Activated T-cell treated with anti-CD3 and anti-CD28 coated beads, Interleukin-2, amount 50 U/mL, for 24 hours (primary cell): ENCODE data around the gene RAB27B.

Experiments used
- DNase-seq: peaks from one replicate; pipeline ENCODE4 v3.0.0-alpha.2; 2020
- H3K27ac Mint-ChIP-seq: 2 replicates; pipeline ENCODE4 v1.8.0; 2020; ENCODE audit warnings: mild to moderate bottlenecking, mixed read lengths
- H3K27me3 Mint-ChIP-seq: 2 replicates; pipeline ENCODE4 v1.8.0; 2020; ENCODE audit warnings: mixed read lengths
- H3K36me3 Mint-ChIP-seq: 2 replicates; pipeline ENCODE4 v1.8.0; 2020; ENCODE audit warnings: low read depth, mixed read lengths
- H3K4me1 Mint-ChIP-seq: 2 replicates; pipeline ENCODE4 v1.8.0; 2020; ENCODE audit warnings: low read depth, mixed read lengths
- H3K4me3 Mint-ChIP-seq: 2 replicates; pipeline ENCODE4 v1.8.0; 2020; ENCODE audit warnings: mild to moderate bottlenecking, moderate library complexity, mixed read lengths
- H3K9me3 Mint-ChIP-seq: 2 replicates; pipeline ENCODE4 v1.8.0; 2020; ENCODE audit warnings: mixed read lengths

RAB27B gene

DNA sequence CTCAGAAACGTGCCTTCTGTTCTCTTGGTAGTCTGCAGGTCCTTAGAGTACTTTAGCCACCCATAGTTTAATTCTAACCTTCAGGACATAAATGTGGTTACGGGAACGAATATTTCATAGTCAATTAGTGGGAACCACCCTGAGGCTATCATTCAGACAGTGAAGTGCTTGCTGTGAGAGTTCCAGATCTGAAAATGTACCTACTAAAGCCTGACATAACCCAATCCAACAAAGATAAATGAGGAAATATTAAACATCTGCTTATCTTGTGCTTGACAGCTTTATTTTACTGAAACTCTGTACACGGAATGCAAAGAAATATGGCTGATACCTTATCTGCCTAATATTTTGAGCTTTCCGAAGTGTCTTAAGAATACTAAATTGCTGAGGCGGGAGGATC lies 43.0 kb downstream of the RAB27B start:
- Mint-ChIP-seq H3K4me3 (no peak overlapping the region), H3K36me3 (no peaks in the 10 kb centered on the region), H3K27me3 (no peaks in the 10 kb centered on the region), H3K9me3 (no peaks in the 10 kb centered on the region), H3K4me1 (peaks cover 7% of the 10 kb centered on the region), H3K27ac (no peak overlapping the region)
- no peak for DNase-seq

DNA sequence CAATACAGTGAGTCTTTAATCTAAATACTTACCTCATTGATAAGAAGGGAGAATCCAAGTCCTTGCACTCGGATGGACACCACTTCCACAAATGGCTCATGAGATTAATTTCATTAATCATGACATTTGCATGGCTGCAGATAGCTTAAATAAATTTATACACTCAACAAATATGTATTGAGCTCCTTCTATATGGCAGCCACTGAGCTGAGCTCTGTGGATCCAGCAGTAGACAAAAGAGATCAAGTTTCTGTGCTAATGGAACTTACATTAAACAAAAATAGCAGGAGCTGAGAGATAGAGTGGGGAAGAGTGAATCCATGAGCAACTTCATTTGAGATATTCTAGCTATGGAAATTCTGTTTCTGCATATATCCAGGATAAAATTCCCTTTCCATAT lies 44.4 kb downstream of the RAB27B start:
- Mint-ChIP-seq H3K9me3 (no peaks in the 10 kb centered on the region), H3K27ac (no peak overlapping the region), H3K4me3 (no peak overlapping the region), H3K36me3 (no peaks in the 10 kb centered on the region), H3K4me1 (peaks cover 7% of the 10 kb centered on the region), H3K27me3 (no peaks in the 10 kb centered on the region)
- no peak for DNase-seq

DNA sequence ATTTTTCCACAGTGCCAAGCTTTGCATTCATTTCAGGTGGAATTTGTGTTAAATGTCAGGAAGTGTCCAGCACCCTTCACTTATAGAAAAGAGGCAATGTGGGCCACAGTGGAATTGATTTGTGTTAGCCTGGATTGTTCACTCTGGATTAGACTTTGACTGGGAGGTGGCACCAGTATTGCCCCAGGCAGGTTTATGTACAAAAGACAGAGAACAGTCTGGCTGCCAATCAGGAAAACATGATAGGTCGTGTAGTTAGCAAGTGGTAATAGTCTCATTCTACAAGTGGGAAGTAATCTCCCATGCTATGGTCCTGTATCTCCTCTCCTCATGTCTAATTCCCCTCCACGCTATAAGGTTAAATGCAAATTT lies 45.6 kb downstream of the RAB27B start:
- Mint-ChIP-seq H3K36me3 (no peaks in the 10 kb centered on the region), H3K9me3 (no peaks in the 10 kb centered on the region), H3K27ac (no peak overlapping the region), H3K4me1 (peaks cover 7% of the 10 kb centered on the region), H3K27me3 (no peaks in the 10 kb centered on the region), H3K4me3 (no peak overlapping the region)
- no peak for DNase-seq

DNA sequence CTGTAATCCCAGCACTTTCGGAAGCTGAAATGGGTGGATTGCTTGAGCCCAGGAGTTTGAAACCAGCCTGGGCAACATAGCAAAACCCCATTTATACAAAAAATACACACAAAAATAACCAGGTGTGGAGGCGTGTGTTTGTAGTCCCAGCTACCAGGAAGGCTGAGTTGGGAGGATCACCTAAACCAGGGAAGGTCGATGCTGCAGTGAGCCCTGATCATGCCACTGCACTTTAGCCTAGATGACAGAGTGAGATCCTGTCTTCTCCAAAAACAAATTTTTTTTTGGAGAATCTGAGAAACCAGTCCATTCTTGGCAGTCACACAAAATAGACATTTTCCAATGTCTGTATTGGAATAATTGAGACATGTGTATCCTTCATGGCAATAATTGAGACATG lies 46.8 kb downstream of the RAB27B start:
- no peak for DNase-seq
- H3K4me3 Mint-ChIP-seq: no peak overlapping the region
- no peaks in the 10 kb centered on the region for H3K36me3 Mint-ChIP-seq
- peaks cover 7% of the 10 kb centered on the region for H3K4me1 Mint-ChIP-seq
- H3K9me3 Mint-ChIP-seq: no peaks in the 10 kb centered on the region
- no peak overlapping the region for H3K27ac Mint-ChIP-seq
- no peaks in the 10 kb centered on the region for H3K27me3 Mint-ChIP-seq

DNA sequence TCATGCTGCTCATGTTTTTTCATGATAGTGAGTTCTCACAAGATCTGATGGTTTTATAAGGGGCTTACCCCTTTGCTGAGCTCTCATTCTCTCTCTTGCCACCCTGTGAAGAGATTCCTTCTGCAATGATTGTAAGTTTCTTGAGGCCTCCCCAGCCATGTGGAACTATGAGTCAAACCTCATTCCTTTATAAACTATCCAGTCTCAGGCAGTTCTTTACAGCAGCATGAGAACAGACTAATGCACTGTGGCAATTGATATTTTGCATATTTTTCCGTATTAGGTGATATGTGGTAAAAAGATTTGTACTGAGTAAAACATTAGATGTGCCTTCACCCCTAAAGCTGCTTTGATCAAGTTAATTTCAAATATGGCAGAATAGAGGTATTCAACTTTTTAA lies 48.8 kb downstream of the RAB27B start:
- no peak for DNase-seq
- Mint-ChIP-seq H3K9me3 (no peaks in the 10 kb centered on the region), H3K27ac (no peak overlapping the region), H3K36me3 (no peaks in the 10 kb centered on the region), H3K27me3 (no peaks in the 10 kb centered on the region), H3K4me1 (peaks cover 7% of the 10 kb centered on the region), H3K4me3 (no peak overlapping the region)

DNA sequence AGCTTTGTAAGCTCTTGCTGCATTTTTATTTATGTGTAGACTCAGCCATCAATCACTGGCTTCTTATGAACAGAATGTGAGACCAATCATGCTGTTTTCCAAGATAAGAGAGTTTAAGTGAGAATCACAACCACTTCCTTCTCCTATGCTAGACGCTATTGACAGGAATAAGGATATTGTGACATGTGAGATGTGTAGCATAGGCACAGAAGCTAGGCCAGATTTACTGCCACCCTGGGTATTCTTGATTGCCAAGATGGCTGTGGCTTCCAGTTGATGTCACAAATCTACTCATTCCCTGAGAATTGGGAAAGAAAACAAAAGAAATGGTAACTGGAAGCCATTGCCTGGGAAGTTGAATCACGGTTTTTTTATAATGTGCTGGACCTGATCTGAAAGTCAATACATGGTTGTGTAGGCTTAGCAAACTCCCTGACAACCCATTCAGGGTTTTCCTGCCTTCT lies 49.9 kb downstream of the RAB27B start:
- no peak overlapping the region for H3K4me3 Mint-ChIP-seq
- H3K36me3 Mint-ChIP-seq: no peaks in the 10 kb centered on the region

DNA sequence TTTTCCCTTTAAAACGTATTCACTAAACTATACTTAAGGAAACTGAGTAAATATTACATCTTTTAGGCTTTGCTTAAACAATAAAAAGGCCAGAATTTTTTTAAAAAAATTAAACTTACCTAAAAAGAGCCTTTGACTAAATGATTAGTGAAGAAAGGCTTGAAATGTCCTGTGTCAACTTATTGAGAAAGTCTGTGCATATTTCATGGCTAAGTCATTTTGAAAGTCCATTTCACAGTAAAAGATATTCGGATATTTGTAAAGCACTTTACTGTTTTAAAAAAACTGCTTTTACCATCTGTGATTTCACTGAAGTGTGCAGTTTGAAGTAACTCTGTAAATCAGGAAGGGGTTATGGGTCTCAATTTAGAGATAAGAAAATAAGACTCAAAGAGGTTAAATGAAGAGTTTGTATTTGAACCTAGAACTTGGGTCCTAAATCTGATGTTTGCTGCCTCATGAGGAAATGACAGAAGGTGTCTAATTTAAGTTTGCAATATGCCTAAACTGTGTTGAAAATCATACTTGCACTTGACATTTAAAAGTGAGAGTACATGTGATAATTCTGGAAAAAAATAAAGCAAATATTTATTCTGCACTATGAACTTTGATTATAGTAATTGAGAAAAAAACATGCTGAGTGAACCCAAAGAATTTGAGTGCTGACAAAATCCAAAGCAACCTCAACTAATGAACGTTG lies 50.5 kb downstream of the RAB27B start:
- Mint-ChIP-seq H3K36me3 (no peaks in the 10 kb centered on the region), H3K4me3 (no peak overlapping the region), H3K9me3 (no peaks in the 10 kb centered on the region), H3K4me1 (no peaks in the 10 kb centered on the region), H3K27ac (no peak overlapping the region), H3K27me3 (no peaks in the 10 kb centered on the region)
- DNase-seq: no peak

More for the DNA sequence above, 49.9 kb downstream of the RAB27B start:
- no peak for DNase-seq
- no peaks in the 10 kb centered on the region for H3K27me3 Mint-ChIP-seq
- H3K27ac Mint-ChIP-seq: no peak overlapping the region
- peaks cover 2% of the 10 kb centered on the region for H3K4me1 Mint-ChIP-seq
- no peaks in the 10 kb centered on the region for H3K9me3 Mint-ChIP-seq

DNA sequence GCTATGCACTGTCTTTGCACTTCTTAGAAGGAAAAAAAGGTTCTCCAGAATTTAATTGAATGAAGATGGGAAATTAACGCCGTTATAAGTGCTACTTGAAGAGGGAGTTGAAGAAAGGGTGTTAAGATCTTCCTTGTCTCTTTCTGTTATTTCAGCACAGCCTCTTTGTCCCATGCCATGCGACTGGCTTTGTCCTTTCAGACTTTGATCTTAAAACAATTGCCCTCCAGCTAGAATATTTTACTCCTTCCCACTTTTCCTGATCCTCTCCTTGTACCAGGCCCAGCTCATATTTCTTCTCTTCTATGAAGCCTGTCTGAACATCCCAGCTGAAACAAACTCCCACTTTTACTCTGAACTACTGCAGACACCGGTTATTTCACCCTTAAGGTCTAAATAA lies 51.4 kb downstream of the RAB27B start:
- no peak overlapping the region for H3K27ac Mint-ChIP-seq
- no peaks in the 10 kb centered on the region for H3K27me3 Mint-ChIP-seq
- no peaks in the 10 kb centered on the region for H3K36me3 Mint-ChIP-seq
- H3K9me3 Mint-ChIP-seq: no peaks in the 10 kb centered on the region
- H3K4me1 Mint-ChIP-seq: no peaks in the 10 kb centered on the region
- H3K4me3 Mint-ChIP-seq: no peak overlapping the region
- no peak for DNase-seq

DNA sequence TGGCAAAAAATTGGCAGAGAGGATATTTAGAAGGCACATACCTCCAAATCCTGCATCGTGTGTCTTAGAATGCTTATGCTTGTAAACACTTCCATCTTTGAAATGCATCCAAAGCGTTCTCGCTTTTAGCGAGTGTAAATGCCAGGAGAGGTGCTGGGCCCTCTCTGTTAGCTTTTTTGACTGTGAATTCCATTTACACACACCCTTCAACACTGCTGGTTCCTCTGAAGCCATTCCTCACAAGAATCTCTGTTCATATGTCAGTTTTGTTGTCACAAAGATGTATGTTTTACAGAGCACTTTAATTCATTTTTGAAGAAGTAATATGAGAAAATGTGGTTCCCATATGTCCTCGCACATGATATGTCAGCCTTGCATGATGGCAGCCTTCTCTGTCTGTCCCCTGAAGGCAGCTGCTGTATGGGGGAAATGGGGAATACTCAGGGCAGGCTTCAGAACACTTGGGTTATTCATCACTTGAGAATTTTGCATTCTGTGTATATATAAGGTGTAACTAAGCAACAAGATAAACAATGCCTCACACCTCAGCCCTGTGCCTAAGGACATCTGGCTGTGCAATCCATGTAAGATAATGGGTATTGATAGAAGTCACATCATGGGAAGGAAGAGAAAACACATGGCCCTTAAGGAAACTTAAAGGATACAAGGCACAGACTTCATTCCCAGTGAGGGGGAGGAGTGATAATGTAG lies 52.3 kb downstream of the RAB27B start:
- Mint-ChIP-seq H3K9me3 (no peaks in the 10 kb centered on the region), H3K36me3 (no peaks in the 10 kb centered on the region), H3K27me3 (no peaks in the 10 kb centered on the region), H3K4me3 (no peak overlapping the region), H3K27ac (no peak overlapping the region), H3K4me1 (no peaks in the 10 kb centered on the region)
- no peak for DNase-seq

DNA sequence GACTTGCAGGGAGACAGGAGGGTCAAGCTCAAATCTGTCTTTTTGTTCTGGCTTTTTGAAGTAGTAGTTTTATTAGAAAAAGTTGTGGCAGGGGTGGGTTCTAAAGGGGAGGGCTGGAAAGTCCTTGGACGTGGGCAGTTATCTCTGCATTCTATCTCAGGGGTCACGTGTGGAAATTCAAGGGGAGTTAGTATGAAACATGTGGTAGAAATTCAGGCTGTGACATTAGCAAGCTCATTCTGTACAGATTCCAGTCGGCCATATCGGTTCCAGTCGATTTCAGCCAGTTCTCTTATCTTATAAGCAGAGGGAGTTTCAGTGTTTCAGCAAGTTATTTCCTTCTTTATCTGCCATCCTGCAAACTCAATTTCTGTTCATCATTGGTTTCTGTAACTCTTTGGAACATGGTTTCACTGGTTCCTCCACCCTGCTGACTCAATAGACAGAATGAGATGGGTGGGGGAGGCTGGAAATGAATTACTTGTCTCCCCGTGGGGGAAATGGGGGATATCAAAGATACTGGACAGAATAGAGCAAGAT lies 53.0 kb downstream of the RAB27B start:
- Mint-ChIP-seq H3K27ac (no peak overlapping the region), H3K27me3 (no peaks in the 10 kb centered on the region), H3K9me3 (no peaks in the 10 kb centered on the region), H3K4me3 (no peak overlapping the region), H3K4me1 (no peaks in the 10 kb centered on the region), H3K36me3 (no peaks in the 10 kb centered on the region)
- DNase-seq: no peak

DNA sequence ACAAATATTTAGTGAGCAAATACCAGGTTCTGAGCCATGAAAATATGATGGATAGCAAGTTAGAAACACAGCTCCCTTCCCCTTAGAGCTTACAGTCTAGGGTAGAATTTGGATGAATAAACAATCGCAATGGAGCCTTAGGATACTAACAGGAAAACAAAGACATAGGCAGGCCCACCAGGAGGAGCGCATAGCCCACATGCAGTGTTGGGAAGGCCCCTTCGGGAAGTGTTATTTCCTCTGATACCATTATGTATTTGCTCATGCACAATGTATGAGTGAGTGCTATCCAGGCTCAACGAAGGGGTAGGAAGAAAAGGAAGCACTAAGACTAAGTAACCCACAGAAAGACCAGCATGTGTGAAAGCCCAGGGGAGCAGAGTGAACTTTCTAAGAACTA lies 54.0 kb downstream of the RAB27B start:
- no peak overlapping the region for H3K4me3 Mint-ChIP-seq
- DNase-seq: no peak
- no peaks in the 10 kb centered on the region for H3K4me1 Mint-ChIP-seq
- no peaks in the 10 kb centered on the region for H3K9me3 Mint-ChIP-seq
- no peaks in the 10 kb centered on the region for H3K36me3 Mint-ChIP-seq
- H3K27me3 Mint-ChIP-seq: no peaks in the 10 kb centered on the region
- H3K27ac Mint-ChIP-seq: no peak overlapping the region

DNA sequence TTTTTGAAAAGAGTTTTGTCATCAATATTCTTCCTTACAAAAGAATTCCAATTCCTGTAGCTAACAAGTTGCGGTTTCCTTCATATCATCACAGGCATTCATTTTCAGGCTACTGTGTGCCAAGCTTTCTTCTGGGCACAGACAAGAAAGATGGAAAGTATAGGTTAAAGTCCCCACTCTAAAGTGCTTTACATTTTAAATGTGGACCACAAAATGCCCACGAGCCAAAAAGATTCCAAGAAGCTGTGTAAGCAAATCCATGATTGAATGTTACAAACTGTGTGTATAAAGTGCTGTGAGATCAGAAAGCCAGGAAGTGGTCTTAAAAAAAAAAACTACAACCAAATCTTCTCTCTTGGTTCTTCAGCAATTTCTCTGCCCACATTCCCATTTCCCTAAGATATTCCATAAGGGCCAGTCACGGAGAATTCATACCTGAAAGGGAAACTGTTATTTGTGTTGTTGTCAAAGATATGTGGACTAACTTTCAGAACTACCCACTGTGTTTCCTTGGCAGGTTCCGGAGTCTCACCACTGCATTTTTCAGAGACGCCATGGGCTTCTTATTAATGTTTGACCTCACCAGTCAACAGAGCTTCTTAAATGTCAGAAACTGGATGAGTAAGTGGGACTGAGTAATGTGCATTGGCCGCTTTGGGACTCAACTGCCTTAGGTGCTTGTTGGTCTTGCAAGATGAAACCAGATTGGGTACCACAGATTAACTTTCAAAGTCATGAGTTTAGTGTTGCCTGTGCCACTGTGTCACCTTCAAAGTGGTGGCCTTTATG lies 55.7 kb downstream of the RAB27B start:
- H3K4me3 Mint-ChIP-seq: no peak overlapping the region
- no peaks in the 10 kb centered on the region for H3K9me3 Mint-ChIP-seq
- H3K36me3 Mint-ChIP-seq: no peaks in the 10 kb centered on the region
- no peaks in the 10 kb centered on the region for H3K27me3 Mint-ChIP-seq
- H3K4me1 Mint-ChIP-seq: no peaks in the 10 kb centered on the region
- no peak overlapping the region for H3K27ac Mint-ChIP-seq
- no peak for DNase-seq

DNA sequence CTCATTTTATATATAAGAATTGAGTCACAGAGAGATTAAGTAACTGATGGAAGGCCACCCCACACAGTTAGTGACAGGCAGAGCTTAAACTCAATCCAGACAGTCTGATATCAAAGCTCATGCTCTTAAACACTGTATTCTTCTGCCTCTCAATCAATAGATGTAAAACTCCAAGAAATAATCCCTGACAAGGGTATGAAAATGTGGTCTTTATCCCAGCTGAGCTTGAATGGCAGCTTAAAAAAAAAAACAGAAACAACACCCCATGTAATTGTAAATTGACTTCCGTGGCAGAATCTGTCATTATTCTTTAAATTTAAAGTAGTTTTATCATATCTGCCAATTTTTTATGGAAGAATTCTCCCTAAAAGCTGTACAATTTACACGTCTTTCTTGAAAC lies 60.1 kb downstream of the RAB27B start:
- Mint-ChIP-seq H3K4me1 (no peaks in the 10 kb centered on the region), H3K27me3 (no peaks in the 10 kb centered on the region), H3K36me3 (no peaks in the 10 kb centered on the region), H3K27ac (no peak overlapping the region), H3K4me3 (no peak overlapping the region), H3K9me3 (no peaks in the 10 kb centered on the region)
- no peak for DNase-seq

DNA sequence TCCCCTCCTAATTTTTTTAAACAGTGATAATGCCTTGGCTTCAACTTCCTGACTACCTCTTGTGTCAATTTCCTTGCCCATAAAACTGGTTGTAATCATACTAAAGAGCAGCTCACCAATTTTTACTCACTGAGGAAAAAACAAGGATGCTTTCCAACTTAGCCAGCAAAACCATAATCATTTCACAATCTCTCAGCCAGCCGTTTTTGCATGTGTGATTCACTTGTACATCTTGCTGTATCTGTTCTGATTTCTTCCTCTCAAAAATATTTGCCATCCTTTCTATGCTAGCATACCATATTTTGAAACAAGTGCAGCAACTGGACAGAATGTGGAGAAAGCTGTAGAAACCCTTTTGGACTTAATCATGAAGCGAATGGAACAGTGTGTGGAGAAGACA lies 60.7 kb downstream of the RAB27B start:
- no peaks in the 10 kb centered on the region for H3K9me3 Mint-ChIP-seq
- no peak for DNase-seq
- no peaks in the 10 kb centered on the region for H3K36me3 Mint-ChIP-seq
- H3K27me3 Mint-ChIP-seq: no peaks in the 10 kb centered on the region
- no peaks in the 10 kb centered on the region for H3K4me1 Mint-ChIP-seq
- no peak overlapping the region for H3K4me3 Mint-ChIP-seq
- no peak overlapping the region for H3K27ac Mint-ChIP-seq

DNA sequence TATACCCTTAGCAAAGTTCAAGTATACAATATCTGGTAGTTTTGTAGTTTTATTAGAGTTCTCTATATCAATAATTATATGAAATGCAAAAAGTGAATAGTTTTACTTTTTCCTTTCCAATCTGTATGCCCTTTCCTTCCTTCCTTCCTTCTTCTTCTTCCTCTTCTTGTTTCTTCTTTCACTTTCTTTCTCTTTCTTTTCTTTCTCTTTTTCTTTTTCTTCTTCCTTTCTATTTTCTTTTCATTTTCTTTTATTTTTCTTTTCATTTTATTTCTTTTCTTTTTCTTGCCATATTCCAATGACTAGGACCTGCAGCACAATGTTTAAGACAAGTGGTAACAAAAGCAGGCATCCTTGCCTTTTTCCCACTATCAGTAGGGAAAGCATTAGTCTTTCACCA lies 71.2 kb downstream of the RAB27B start:
- Mint-ChIP-seq H3K9me3 (no peaks in the 10 kb centered on the region), H3K4me1 (no peaks in the 10 kb centered on the region), H3K27me3 (no peaks in the 10 kb centered on the region), H3K36me3 (no peaks in the 10 kb centered on the region), H3K27ac (no peak overlapping the region), H3K4me3 (no peak overlapping the region)
- DNase-seq: no peak
